ENCODE data around the gene RBM14. TPM values are rescaled to one million over a fixed set of nuclear protein-coding genes. Genes with fewer than 3 reads are reported as not detected.
"Not testable (repeated sequence)": the region's sequence is repeated elsewhere in the genome, so short reads cannot be mapped to it uniquely, and the experiment has no call there.

The RBM14 gene
- total and polyA plus RNA-seq, 8 donors = 24.4 to 61.6 (median 36.0) TPM

DNA sequence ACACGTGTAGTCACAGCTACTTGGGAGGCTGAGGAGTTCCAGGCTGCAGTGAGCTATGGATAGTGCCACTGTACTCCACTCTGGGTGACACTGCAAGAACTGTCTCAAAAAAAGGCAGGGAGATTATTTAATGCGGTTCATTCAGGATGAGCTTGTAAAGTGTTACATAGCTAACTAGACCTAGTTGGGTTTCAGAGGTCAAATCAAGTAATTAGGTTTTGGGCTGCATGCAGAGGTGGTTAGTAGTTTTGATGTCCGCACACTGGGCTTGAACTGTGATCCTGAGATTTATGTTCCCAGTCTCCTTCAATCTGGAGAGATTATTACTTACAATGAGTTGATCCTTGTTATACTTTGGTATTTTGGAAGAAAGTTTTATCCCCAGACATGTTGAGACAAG, 20.0 kb downstream of the RBM14 start:
- DNase-seq (no peak), ATAC-seq (no peak), FAIRE-seq (no peak)
- Histone ChIP-seq H3K9me3 (no peaks in the 10 kb centered on the region), H3K27me3 (no peaks in the 10 kb centered on the region), H3K36me3 (peaks cover 0 to 4% (median 2%) of the 10 kb centered on the region in 3 donors), H3K4me1 (peaks cover 13 to 22% (median 17%) of the 10 kb centered on the region in 3 donors), H3K27ac (no peak overlapping the region), H3K4me3 (no peak overlapping the region)
- TF ChIP-seq, protein P1, sequence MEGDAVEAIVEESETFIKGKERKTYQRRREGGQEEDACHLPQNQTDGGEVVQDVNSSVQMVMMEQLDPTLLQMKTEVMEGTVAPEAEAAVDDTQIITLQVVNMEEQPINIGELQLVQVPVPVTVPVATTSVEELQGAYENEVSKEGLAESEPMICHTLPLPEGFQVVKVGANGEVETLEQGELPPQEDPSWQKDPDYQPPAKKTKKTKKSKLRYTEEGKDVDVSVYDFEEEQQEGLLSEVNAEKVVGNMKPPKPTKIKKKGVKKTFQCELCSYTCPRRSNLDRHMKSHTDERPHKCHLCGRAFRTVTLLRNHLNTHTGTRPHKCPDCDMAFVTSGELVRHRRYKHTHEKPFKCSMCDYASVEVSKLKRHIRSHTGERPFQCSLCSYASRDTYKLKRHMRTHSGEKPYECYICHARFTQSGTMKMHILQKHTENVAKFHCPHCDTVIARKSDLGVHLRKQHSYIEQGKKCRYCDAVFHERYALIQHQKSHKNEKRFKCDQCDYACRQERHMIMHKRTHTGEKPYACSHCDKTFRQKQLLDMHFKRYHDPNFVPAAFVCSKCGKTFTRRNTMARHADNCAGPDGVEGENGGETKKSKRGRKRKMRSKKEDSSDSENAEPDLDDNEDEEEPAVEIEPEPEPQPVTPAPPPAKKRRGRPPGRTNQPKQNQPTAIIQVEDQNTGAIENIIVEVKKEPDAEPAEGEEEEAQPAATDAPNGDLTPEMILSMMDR (IDR thresholded peaks at IDR 0.05) = no peak
- intact Hi-C loops (cut with DNase I) = no loop called here
- WGBS, 2 donors = 85 to 92% methylated on average over 3 of the region's 3 CpGs

DNA sequence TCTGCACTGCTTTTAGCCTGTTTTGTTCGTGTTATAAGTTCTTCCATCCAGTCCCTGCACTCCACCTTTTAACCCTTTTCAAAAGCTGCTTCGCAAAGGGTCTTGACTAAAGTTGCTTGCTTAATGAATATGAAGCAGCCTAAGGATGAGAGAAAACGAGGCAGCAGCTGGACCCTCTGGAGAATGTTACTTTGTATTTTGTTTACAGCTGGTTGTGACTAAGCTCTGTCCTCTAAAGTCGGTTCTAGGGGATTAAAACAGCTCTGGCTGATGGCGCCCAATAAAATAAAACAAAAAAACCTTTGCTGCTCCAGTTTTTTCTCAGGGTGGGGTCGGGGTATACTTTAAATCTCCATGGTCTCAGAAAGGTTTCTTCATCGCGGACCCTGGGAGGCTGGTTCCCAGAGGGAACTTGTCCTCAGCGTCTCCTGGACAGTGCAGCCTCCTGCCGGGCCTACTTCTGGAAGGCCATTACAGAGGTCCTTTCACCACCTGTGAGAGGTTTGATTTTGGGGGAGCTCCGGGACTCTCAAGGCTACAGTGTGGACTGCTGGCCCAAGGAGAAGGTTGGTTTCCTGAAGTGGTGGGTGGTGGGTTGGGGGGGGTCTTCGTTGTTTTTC, 21.2 kb downstream of the RBM14 start:
- peaks cover under 1 to 4% (median 2%) of the 10 kb centered on the region in 3 donors for H3K36me3 ChIP-seq
- no peak for DNase-seq
- intact Hi-C loops (cut with DNase I) = no loop called here
- 50 to 53% methylated on average over 12 of the region's 12 CpGs for WGBS, 2 donors
- no peak for FAIRE-seq
- peak overlapping the region; percentile 7 to 91 (median 66) for H3K27ac ChIP-seq
- peak; percentile 3 to 11 (median 5) for ATAC-seq
- H3K9me3 ChIP-seq = no peaks in the 10 kb centered on the region
- peak overlapping the region in 3 of 4 donors; percentile 4 to 77 (median 72) for H3K4me3 ChIP-seq
- H3K27me3 ChIP-seq = no peaks in the 10 kb centered on the region
- peaks cover 26 to 34% (median 29%) of the 10 kb centered on the region in 3 donors for H3K4me1 ChIP-seq
- TF ChIP-seq, protein P1 (IDR thresholded peaks at IDR 0.05) = no peak

DNA sequence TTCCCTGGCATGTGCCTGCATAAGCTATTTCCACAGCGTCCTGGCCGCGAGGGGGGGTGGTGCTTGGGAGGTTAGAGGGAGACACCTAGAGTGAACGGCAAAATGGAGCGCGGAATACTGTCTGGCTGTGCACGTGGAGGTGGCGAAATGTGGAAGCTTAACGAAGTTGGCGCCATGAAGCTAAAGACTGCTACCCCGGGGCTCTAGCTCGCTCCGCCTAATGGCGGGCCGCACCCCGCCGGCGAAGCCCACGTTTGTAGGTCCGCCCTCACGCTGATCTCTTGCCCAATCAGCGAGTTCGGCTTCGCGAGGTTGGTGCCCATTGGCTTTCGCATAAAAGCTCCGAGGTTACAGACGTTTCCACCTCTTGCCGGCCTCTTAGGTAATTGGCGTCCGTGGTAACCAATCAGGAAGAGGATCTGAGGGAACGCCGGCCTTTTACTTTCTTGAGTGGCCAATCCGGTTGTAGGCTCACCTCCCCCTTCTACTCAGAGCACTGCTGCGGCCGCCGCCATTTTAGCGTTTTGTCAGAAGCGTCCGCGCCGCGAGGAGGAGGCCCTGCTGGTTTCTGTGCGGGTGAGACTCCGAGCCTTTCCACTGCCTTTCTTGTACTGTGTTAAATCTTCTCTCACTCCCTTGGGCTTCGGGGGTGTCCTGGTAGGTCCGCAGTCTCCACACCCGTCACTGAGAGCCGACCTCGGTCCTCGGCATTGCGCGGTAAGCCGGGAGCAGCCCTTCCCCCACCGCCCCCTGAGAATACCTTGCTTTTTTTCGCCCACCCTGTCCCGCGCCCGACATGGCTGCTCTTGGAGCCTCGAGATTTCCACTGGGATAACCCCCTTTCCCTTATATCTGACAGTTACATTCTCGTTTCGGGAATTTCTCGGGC, 22.0 kb downstream of the RBM14 start, which contains the start of gene RBM4:
TSS of gene RBM4 (plus strand) at position 527 of the 889 bp plus-strand sequence. CDS start 1,009 bp downstream, outside the sequence.
- peak; percentile 90 to 99 (median 98) for DNase-seq
- peak; percentile 91 to 97 (median 96) for ATAC-seq
- Histone ChIP-seq H3K36me3 (peaks cover 4 to 8% (median 4%) of the 10 kb centered on the region in 3 donors), H3K4me1 (peaks cover 29 to 42% (median 31%) of the 10 kb centered on the region in 3 donors), H3K27ac (peak within 1 kb of the TSS; percentile 58 to 91 (median 77)), H3K4me3 (peak within 1 kb of the TSS; percentile 44 to 77 (median 72)), H3K27me3 (no peaks in the 10 kb centered on the region), H3K9me3 (no peaks in the 10 kb centered on the region)
- 0 to 1% methylated on average over 63 of the region's 63 CpGs for WGBS, 2 donors
- intact Hi-C loops (cut with DNase I) = no loop called here
- TF ChIP-seq, protein P1 (IDR thresholded peaks at IDR 0.05) = no peak
- peak; percentile 84 for FAIRE-seq

DNA sequence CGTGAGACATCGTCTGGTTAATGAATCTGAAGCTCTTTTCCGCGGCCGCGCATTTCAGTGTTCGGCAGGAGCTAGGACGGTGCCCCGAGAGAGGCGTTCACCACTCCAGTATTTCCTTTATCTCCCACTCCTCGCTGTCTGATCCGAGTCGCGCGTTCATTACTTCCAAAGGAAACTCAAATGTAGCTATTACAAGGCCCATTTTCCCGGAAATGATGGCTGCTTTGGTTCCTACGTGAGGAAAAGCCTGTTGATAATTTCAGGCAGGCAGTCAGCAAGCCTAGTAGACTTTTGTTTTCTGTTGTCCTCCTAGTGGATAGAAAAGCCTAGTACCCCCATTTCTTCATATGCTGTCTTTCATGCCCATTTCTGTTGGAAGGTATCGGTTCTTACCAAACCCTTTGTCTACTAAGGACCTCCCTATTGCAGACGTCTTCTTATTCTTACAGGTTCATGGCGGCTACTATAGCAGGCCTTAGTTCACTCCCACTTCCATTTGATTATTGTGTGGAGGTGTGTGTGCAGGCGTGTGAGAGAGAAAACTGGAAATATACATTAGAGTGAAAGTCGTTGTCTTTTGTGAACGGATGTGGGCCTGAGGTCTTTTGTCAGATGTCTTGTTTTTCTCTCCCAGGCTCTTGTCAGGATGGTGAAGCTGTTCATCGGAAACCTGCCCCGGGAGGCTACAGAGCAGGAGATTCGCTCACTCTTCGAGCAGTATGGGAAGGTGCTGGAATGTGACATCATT, 22.8 kb downstream of the RBM14 start:
- Histone ChIP-seq H3K36me3 (peaks cover 4 to 16% (median 13%) of the 10 kb centered on the region in 3 donors), H3K27me3 (no peaks in the 10 kb centered on the region), H3K27ac (peak overlapping the region; percentile 58 to 91 (median 77)), H3K4me1 (peaks cover 35 to 50% (median 36%) of the 10 kb centered on the region in 3 donors), H3K9me3 (no peaks in the 10 kb centered on the region), H3K4me3 (peak overlapping the region; percentile 44 to 77 (median 72))
- peak; percentile 8 to 17 (median 10) for ATAC-seq
- DNase-seq = peak in 2 of 6 donors; percentile 35 to 40
- 2% methylated on average over 27 of the region's 27 CpGs for WGBS, 2 donors
- intact Hi-C loops (cut with DNase I) = no loop called here
- FAIRE-seq = no peak
- TF ChIP-seq, protein P1 (IDR thresholded peaks at IDR 0.05) = no peak

DNA sequence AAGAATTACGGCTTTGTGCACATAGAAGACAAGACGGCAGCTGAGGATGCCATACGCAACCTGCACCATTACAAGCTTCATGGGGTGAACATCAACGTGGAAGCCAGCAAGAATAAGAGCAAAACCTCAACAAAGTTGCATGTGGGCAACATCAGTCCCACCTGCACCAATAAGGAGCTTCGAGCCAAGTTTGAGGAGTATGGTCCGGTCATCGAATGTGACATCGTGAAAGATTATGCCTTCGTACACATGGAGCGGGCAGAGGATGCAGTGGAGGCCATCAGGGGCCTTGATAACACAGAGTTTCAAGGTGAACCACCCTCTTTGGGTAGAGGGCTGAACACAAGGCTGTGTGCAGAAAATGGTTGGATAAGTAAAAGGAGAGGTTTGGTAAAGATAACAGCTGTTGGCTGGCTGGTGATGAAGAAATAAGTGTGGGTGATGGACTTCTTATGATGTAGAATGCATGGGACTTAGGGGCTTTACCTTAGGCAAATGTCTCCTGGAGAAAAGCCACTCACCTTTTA, 23.4 kb downstream of the RBM14 start:
- intact Hi-C loops (cut with DNase I); H3K27me3 ChIP-seq; FAIRE-seq; H3K27ac ChIP-seq; H3K9me3 ChIP-seq; ATAC-seq; DNase-seq: not testable (repeated sequence)
- Histone ChIP-seq H3K36me3 (peaks cover 4 to 22% (median 13%) of the 10 kb centered on the region in 3 donors), H3K4me3 (peak overlapping the region in 2 of 4 donors; percentile 72 to 77), H3K4me1 (peaks cover 36 to 57% (median 40%) of the 10 kb centered on the region in 3 donors)
- 25 to 39% methylated on average over 8 to 9 of the region's 10 CpGs for WGBS, 2 donors
